CD14-positive monocyte (primary cell): ENCODE results near the gene COL25A1. TPM values are rescaled to one million over a fixed set of nuclear protein-coding genes. Genes with fewer than 3 reads are reported as not detected.

ENCODE experiments used
- DNase-seq, 3 donors: peaks; one replicate each; pipeline ENCODE4 v3.0.0-alpha.2; 2011 to 2022
- H2AFZ ChIP-seq: 2 replicates; pipeline ENCODE4 v1.6.0; 2012; ENCODE audit warnings: mild to moderate bottlenecking, low read depth, low read length, inconsistent platforms; ENCODE audit not compliant: insufficient read depth, poor library complexity, severe bottlenecking
- H3K27ac ChIP-seq, 2 donors: 1 replicate in 1 of 2; 2 replicates in 1 of 2; pipeline ENCODE4 v1.5.1; 2012 to 2013; ENCODE audit warnings: low read length in 2 of 2, control low read depth in 1 of 2, inconsistent platforms in 1 of 2, low read depth in 1 of 2, mild to moderate bottlenecking in 1 of 2
- H3K27me3 ChIP-seq, 2 donors: one replicate each; pipeline versions ENCODE4 v1.6.0 to v1.6.1; 2011 to 2013; ENCODE audit warnings: low read length in 2 of 2; ENCODE audit not compliant: control insufficient read depth in 2 of 2, insufficient read depth in 2 of 2
- H3K36me3 ChIP-seq, 2 donors: replicated peaks in 1 of 2; 1 replicate in 1 of 2; 2 replicates in 1 of 2; pipeline versions ENCODE4 v1.5.1 to v1.6.1; 2012 to 2013; ENCODE audit warnings: low read length in 2 of 2, control low read depth in 1 of 2, inconsistent platforms in 1 of 2, mild to moderate bottlenecking in 1 of 2; ENCODE audit not compliant: insufficient read depth in 2 of 2, control insufficient read depth in 1 of 2
- H3K4me1 ChIP-seq, 2 donors: 1 replicate in 1 of 2; 2 replicates in 1 of 2; pipeline versions ENCODE4 v1.5.1 to v1.6.1; 2012 to 2013; ENCODE audit warnings: low read length in 2 of 2, control low read depth in 1 of 2, inconsistent platforms in 1 of 2, mild to moderate bottlenecking in 1 of 2, moderate library complexity in 1 of 2; ENCODE audit not compliant: insufficient read depth in 2 of 2, control insufficient read depth in 1 of 2
- H3K4me2 ChIP-seq: replicated peaks from 2 replicates; pipeline ENCODE3; 2012; ENCODE audit warnings: low read length, moderate library complexity, mild to moderate bottlenecking; ENCODE audit not compliant: poor library complexity, severe bottlenecking; ENCODE audit errors: extremely low read depth
- H3K4me3 ChIP-seq, 3 experiments: fragments of 200-600 bp in 1 of 3; sonication (generic) in 1 of 3; replicated peaks in 1 of 3; 1 replicate in 2 of 3; 2 replicates in 1 of 3; pipeline ENCODE4 v1.5.1; 2011 to 2013; ENCODE audit warnings: low read length in 3 of 3, mild to moderate bottlenecking in 3 of 3, control low read depth in 2 of 3, low read depth in 2 of 3, inconsistent platforms in 1 of 3, moderate library complexity in 1 of 3
- H3K79me2 ChIP-seq: 2 replicates; pipeline ENCODE4 v1.6.0; 2012; ENCODE audit warnings: mild to moderate bottlenecking, control low read depth, inconsistent platforms, low read length, moderate library complexity; ENCODE audit not compliant: insufficient read depth
- H3K9ac ChIP-seq: 2 replicates; pipeline ENCODE4 v1.6.0; 2017; ENCODE audit warnings: low read length, mild to moderate bottlenecking; ENCODE audit not compliant: insufficient read depth, poor library complexity, severe bottlenecking
- H3K9me3 ChIP-seq, 2 donors: replicated peaks in 1 of 2; 1 replicate in 1 of 2; 2 replicates in 1 of 2; pipeline versions ENCODE4 v1.5.1 to v1.6.1; 2012 to 2013; ENCODE audit warnings: low read length in 2 of 2, control low read depth in 1 of 2; ENCODE audit not compliant: control insufficient read depth in 1 of 2, insufficient read depth in 1 of 2
- H4K20me1 ChIP-seq: 2 replicates; pipeline ENCODE4 v1.6.0; 2012; ENCODE audit warnings: mild to moderate bottlenecking, low read length, control low read depth, moderate library complexity; ENCODE audit not compliant: insufficient read depth
- H3K27ac Mint-ChIP-seq, 7 donors: one replicate each; pipeline ENCODE4 v1.8.0; 2020; ENCODE audit warnings: mild to moderate bottlenecking in 7 of 7, mixed read lengths in 7 of 7, moderate library complexity in 6 of 7, inconsistent platforms in 2 of 7
- H3K27me3 Mint-ChIP-seq, 3 donors: one replicate each; pipeline ENCODE4 v1.8.0; 2021 to 2022; ENCODE audit warnings: low read depth in 3 of 3, mild to moderate bottlenecking in 3 of 3, mixed read lengths in 3 of 3, moderate library complexity in 3 of 3, inconsistent platforms in 1 of 3
- H3K36me3 Mint-ChIP-seq, 2 donors: one replicate each; pipeline ENCODE4 v1.8.0; 2020; ENCODE audit warnings: mixed read lengths in 2 of 2, inconsistent platforms in 1 of 2, mild to moderate bottlenecking in 1 of 2
- H3K4me1 Mint-ChIP-seq: one replicate; pipeline ENCODE4 v1.8.0; 2020; ENCODE audit warnings: mild to moderate bottlenecking, mixed read lengths
- H3K4me3 Mint-ChIP-seq, 2 donors: one replicate each; pipeline ENCODE4 v1.8.0; 2020; ENCODE audit warnings: mild to moderate bottlenecking in 2 of 2, mixed read lengths in 2 of 2, moderate library complexity in 1 of 2
- H3K9me3 Mint-ChIP-seq, 7 donors: one replicate each; pipeline ENCODE4 v1.8.0; 2020 to 2022; ENCODE audit warnings: mixed read lengths in 7 of 7, mild to moderate bottlenecking in 6 of 7, moderate library complexity in 6 of 7, inconsistent platforms in 2 of 7
- CTCF ChIP-seq: fragments of 200-600 bp; IDR thresholded peaks from one replicate; pipeline ENCODE4 v1.8.0; 2022; ENCODE audit warnings: antibody characterized with exemption, mild to moderate bottlenecking
- WGBS: methylation state at CpG from one replicate; pipeline ENCODE4 v1.1.5; 2013; ENCODE audit warnings: missing lambda C conversion rate; ENCODE audit not compliant: insufficient coverage; 5-methylcytosine and 5-hydroxymethylcytosine counted together
- intact Hi-C, 2 donors: fragments of 100-400 bp; cut with micrococcal nuclease; formaldehyde crosslinking; loops; one replicate each; pipeline versions ENCODE4 v1.15.0 to v1.15.1; 2023
- polyA plus RNA-seq, 3 donors: library from polyadenylated mRNA; depleted of rRNA in 1 of 3; unstranded in 2 of 3; stranded (reverse) in 1 of 3; fragments of 300-500 nt in 2 of 3; fragments of >200 nt in 1 of 3; fragmentation: Illumina TruSeq in 2 of 3; gene quantifications; 1 replicate in 2 of 3; 2 replicates in 1 of 3; pipeline ENCODE4 v1.2.3, GENCODE V29; 2012 to 2021

Gene COL25A1
- polyA plus RNA-seq, 3 donors, result not detected

GRCh38 chr4:109207061-109207460 lies 95.4 kb downstream of the COL25A1 start:
- no CpG with 5 or more reads among the region's 1 CpG for WGBS
- no peak for DNase-seq
- no peak for TF ChIP-seq CTCF
- no peaks in the 10 kb centered on the region for H3K27me3 ChIP-seq
- H3K4me3 ChIP-seq, result no peak overlapping the region
- no peaks in the 10 kb centered on the region for H3K36me3 Mint-ChIP-seq
- no peak overlapping the region for H2AFZ ChIP-seq
- H3K27ac Mint-ChIP-seq, result no peak overlapping the region
- H3K79me2 ChIP-seq, result no peaks in the 10 kb centered on the region
- H4K20me1 ChIP-seq, result no peaks in the 10 kb centered on the region
- peaks cover 0 to 1% (median 1%) of the 10 kb centered on the region in 3 donors for H3K27me3 Mint-ChIP-seq
- H3K9me3 Mint-ChIP-seq, result no peaks in the 10 kb centered on the region
- H3K9me3 ChIP-seq, result no peaks in the 10 kb centered on the region
- H3K4me1 Mint-ChIP-seq, result no peaks in the 10 kb centered on the region
- no peak overlapping the region for H3K9ac ChIP-seq
- intact Hi-C loops, result no loop called here
- H3K4me3 Mint-ChIP-seq, result no peak overlapping the region
- no peak overlapping the region for H3K27ac ChIP-seq
- no peaks in the 10 kb centered on the region for H3K36me3 ChIP-seq
- no peak overlapping the region for H3K4me2 ChIP-seq
- H3K4me1 ChIP-seq, result no peaks in the 10 kb centered on the region

DNA sequence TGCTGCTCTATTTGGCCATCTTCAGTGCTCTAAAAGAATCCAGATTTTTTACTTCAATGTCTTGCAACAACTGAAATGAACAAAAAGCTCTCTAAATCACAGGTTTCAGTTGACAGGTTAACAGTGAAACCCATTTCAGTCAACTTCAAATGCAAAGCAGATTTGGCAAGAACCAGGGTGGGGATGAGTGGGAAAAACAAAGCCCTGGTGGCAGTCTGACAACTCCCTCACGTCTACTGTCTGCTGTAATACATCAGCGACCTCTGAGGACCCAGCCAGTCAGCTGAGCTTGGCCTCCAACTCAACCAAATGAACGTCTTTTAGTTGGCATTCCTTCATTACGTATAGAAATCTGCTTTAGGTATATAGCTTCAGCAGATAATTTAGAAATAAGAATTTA lies 95.8 kb downstream of the COL25A1 start:
- Histone ChIP-seq H3K27me3 (no peaks in the 10 kb centered on the region), H3K36me3 (no peaks in the 10 kb centered on the region), H3K79me2 (no peaks in the 10 kb centered on the region), H2AFZ (no peak overlapping the region), H3K4me1 (no peaks in the 10 kb centered on the region), H3K4me2 (no peak overlapping the region), H3K9ac (no peak overlapping the region), H4K20me1 (no peaks in the 10 kb centered on the region), H3K4me3 (no peak overlapping the region), H3K27ac (no peak overlapping the region), H3K9me3 (no peaks in the 10 kb centered on the region)
- Mint-ChIP-seq H3K9me3 (no peaks in the 10 kb centered on the region), H3K36me3 (no peaks in the 10 kb centered on the region), H3K27ac (no peak overlapping the region), H3K4me3 (no peak overlapping the region), H3K27me3 (peaks cover 0 to 3% (median 1%) of the 10 kb centered on the region in 3 donors), H3K4me1 (no peaks in the 10 kb centered on the region)
- no peak for TF ChIP-seq CTCF
- whole genome bisulfite sequencing, result no CpG with 5 or more reads among the region's 4 CpGs
- DNase-seq, result no peak
- intact Hi-C loops, result no loop called here
